Testis (tissue), 3 donors: ENCODE results near the gene MET. TPM values are rescaled to one million over a fixed set of nuclear protein-coding genes. Genes with fewer than 3 reads are reported as not detected.
"Not testable (repeated sequence)": the region's sequence is repeated elsewhere in the genome, so short reads cannot be mapped to it uniquely, and the experiment has no call there.

Source experiments
- DNase-seq: peaks from one replicate; pipeline ENCODE4 v3.0.0-alpha.2; 2019
- H3K27ac ChIP-seq, 2 donors: fragments of 200-600 bp; sonication (generic); one replicate each; pipeline ENCODE4 v1.5.1; 2019
- H3K27me3 ChIP-seq: fragments of 200-600 bp; sonication (generic); one replicate; pipeline ENCODE4 v1.5.1; 2019
- H3K36me3 ChIP-seq: fragments of 200-600 bp; sonication (generic); one replicate; pipeline ENCODE4 v1.5.1; 2017; ENCODE audit warnings: low read depth; ENCODE audit errors: missing control alignments
- H3K4me1 ChIP-seq: fragments of 200-600 bp; sonication (generic); one replicate; pipeline ENCODE4 v1.5.1; 2019
- H3K4me3 ChIP-seq, 2 donors: fragments of 200-600 bp; sonication (generic); one replicate each; pipeline ENCODE4 v1.5.1; 2017 to 2019
- H3K9me3 ChIP-seq: fragments of 200-600 bp; sonication (generic); one replicate; pipeline ENCODE4 v1.5.1; 2017
- CTCF ChIP-seq, 3 experiments: fragments of 450-650 bp in 2 of 3; fragments of 200-600 bp in 1 of 3; sonication (generic) in 1 of 3; IDR thresholded peaks; one replicate each; pipeline ENCODE4 v1.5.1; 2016 to 2019; ENCODE audit warnings: antibody characterized with exemption in 3 of 3, mild to moderate bottlenecking in 2 of 3, moderate library complexity in 1 of 3
- POLR2A ChIP-seq: fragments of 450-650 bp; IDR thresholded peaks from one replicate; pipeline ENCODE4 v1.6.1; 2017; ENCODE audit warnings: antibody characterized with exemption, mild to moderate bottlenecking, moderate library complexity
- WGBS, 2 donors: methylation state at CpG; one replicate each; pipeline ENCODE4 v1.1.5; 2018; 5-methylcytosine and 5-hydroxymethylcytosine counted together
- intact Hi-C: fragments of 100-400 bp; cut with DNase I; formaldehyde crosslinking; loops from one replicate; pipeline ENCODE4 v1.15.1; 2023; ENCODE audit warnings: low total_unique reads
- polyA plus RNA-seq: library from polyadenylated mRNA; stranded (reverse); fragments of 350-450 nt; fragmentation: Illumina TruSeq; extraction: RNeasy Lipid Tissue Mini Kit (QIAGEN cat#74804); gene quantifications from one replicate; pipeline ENCODE4 v1.2.3, GENCODE V29; 2014; ENCODE audit warnings: low read depth, low replicate concordance; ENCODE audit not compliant: insufficient read depth
- total RNA-seq, 2 donors: library from RNA; depleted of rRNA; stranded (reverse); fragments of >200 nt; gene quantifications; one replicate each; pipeline ENCODE4 v1.2.3, GENCODE V29; 2016

The MET gene
- total and polyA plus RNA-seq, 3 donors from 2014 or later = 2.0 to 3.9 (median 3.2) TPM

GRCh38 chr7:116739307-116739706, 67.3 kb downstream of the MET start:
- no peak overlapping the region for H3K4me3 ChIP-seq
- no peaks in the 10 kb centered on the region for H3K36me3 ChIP-seq
- H3K4me1 ChIP-seq = no peaks in the 10 kb centered on the region
- intact Hi-C loops = no loop called here
- no peaks in the 10 kb centered on the region for H3K9me3 ChIP-seq
- no peak for TF ChIP-seq CTCF (IDR thresholded peaks at IDR 0.05)
- TF ChIP-seq POLR2A = no peak
- no peak overlapping the region for H3K27ac ChIP-seq
- H3K27me3 ChIP-seq = no peaks in the 10 kb centered on the region
- WGBS, 2 donors = 90 to 100% methylated on average over 2 of the region's 2 CpGs
- no peak for DNase-seq

GRCh38 chr7:116740231-116740630, 68.2 kb downstream of the MET start:
- Histone ChIP-seq H3K27me3 (no peaks in the 10 kb centered on the region), H3K36me3 (no peaks in the 10 kb centered on the region), H3K4me3 (no peak overlapping the region), H3K9me3 (no peaks in the 10 kb centered on the region), H3K27ac (no peak overlapping the region), H3K4me1 (no peaks in the 10 kb centered on the region)
- no peak for DNase-seq
- WGBS, 2 donors = 78 to 79% methylated on average over 1 of the region's 1 CpG
- no peak for TF ChIP-seq CTCF (IDR thresholded peaks at IDR 0.05)
- TF ChIP-seq POLR2A = no peak
- intact Hi-C loops = no loop called here

- Histone ChIP-seq H3K36me3 (no peaks in the 10 kb centered on the region), H3K4me3 (no peak overlapping the region), H3K27me3 (no peaks in the 10 kb centered on the region), H3K9me3 (no peaks in the 10 kb centered on the region), H3K4me1 (no peaks in the 10 kb centered on the region), H3K27ac (no peak overlapping the region)
- intact Hi-C loops = no loop called here
- 90 to 91% methylated on average over 9 of the region's 9 CpGs for WGBS, 2 donors
- DNase-seq = no peak
- TF ChIP-seq CTCF (IDR thresholded peaks at IDR 0.05) = no peak
Observed at GRCh38 chr7:116740755-116741462, 68.9 kb downstream of the MET start.

- intact Hi-C loops = no loop called here
- 58 to 60% methylated on average over 7 of the region's 7 CpGs for WGBS, 2 donors
- DNase-seq = no peak
- H3K27me3 ChIP-seq = no peaks in the 10 kb centered on the region
- no peaks in the 10 kb centered on the region for H3K9me3 ChIP-seq
- no peaks in the 10 kb centered on the region for H3K4me1 ChIP-seq
- H3K36me3 ChIP-seq = no peaks in the 10 kb centered on the region
- H3K27ac ChIP-seq = no peak overlapping the region
- no peak overlapping the region for H3K4me3 ChIP-seq
- no peak for TF ChIP-seq POLR2A
- TF ChIP-seq CTCF (IDR thresholded peaks at IDR 0.05) = no peak
Observed at GRCh38 chr7:116741625-116742316, 69.8 kb downstream of the MET start.

GRCh38 chr7:116742641-116743040, 70.6 kb downstream of the MET start:
- H3K36me3 ChIP-seq = no peaks in the 10 kb centered on the region
- TF ChIP-seq POLR2A (no peak), CTCF (IDR thresholded peaks at IDR 0.05) (no peak)
- H3K4me3 ChIP-seq = no peak overlapping the region
- H3K27me3 ChIP-seq = no peaks in the 10 kb centered on the region
- DNase-seq = no peak
- no peaks in the 10 kb centered on the region for H3K9me3 ChIP-seq
- no peak overlapping the region for H3K27ac ChIP-seq
- WGBS, 2 donors = 76 to 87% methylated on average over 6 of the region's 6 CpGs
- H3K4me1 ChIP-seq = no peaks in the 10 kb centered on the region
- intact Hi-C loops = no loop called here

GRCh38 chr7:116743835-116744234, 71.8 kb downstream of the MET start:
- H3K36me3 ChIP-seq, H3K4me3 ChIP-seq, H3K4me1 ChIP-seq, H3K27me3 ChIP-seq, DNase-seq, intact Hi-C loops, H3K9me3 ChIP-seq, H3K27ac ChIP-seq: not testable (repeated sequence)
- 77 to 90% methylated on average over 2 of the region's 2 CpGs for WGBS, 2 donors

GRCh38 chr7:116746388-116746787, 74.4 kb downstream of the MET start:
- DNase-seq, H3K4me3 ChIP-seq, H3K36me3 ChIP-seq, H3K27me3 ChIP-seq, intact Hi-C loops, H3K9me3 ChIP-seq, H3K27ac ChIP-seq, H3K4me1 ChIP-seq: not testable (repeated sequence)
- 86 to 91% methylated on average over 5 of the region's 5 CpGs for WGBS, 2 donors
